Calu3 (cell line): ENCODE results near the gene CRHR2. TPM values are rescaled to one million over a fixed set of nuclear protein-coding genes. Genes with fewer than 3 reads are reported as not detected.

Experiments
- BruUV-seq: library from RNA; stranded (reverse); fragments of 400-500 nt; replicated peaks from 2 replicates; lab custom pipeline; 2021; lab: Mats Ljungman, UMichigan
- CTCF ChIA-PET: fragments of 300-600 bp; sonication (Branson Sonifier 250); formaldehyde crosslinking; loops from one replicate; lab custom pipeline; 2022; ENCODE audit warnings: antibody characterized with exemption; lab: Charles Lee
- DNase-seq: peaks from one replicate; pipeline ENCODE4 v3.0.0; 2022
- H3K27ac Mint-ChIP-seq: one replicate; pipeline ENCODE4 v1.8.0; 2022; ENCODE audit warnings: mixed read lengths; ENCODE audit not compliant: unreplicated experiment
- H3K27me3 Mint-ChIP-seq: one replicate; pipeline ENCODE4 v1.8.0; 2022; ENCODE audit warnings: mixed read lengths; ENCODE audit not compliant: unreplicated experiment
- H3K36me3 Mint-ChIP-seq: one replicate; pipeline ENCODE4 v1.8.0; 2022; ENCODE audit warnings: mild to moderate bottlenecking, moderate library complexity, mixed read lengths; ENCODE audit not compliant: insufficient read depth, unreplicated experiment
- H3K4me1 Mint-ChIP-seq: one replicate; pipeline ENCODE4 v1.8.0; 2022; ENCODE audit warnings: mild to moderate bottlenecking, low read depth, mixed read lengths; ENCODE audit not compliant: unreplicated experiment
- H3K4me3 Mint-ChIP-seq: one replicate; pipeline ENCODE4 v1.8.0; 2022; ENCODE audit warnings: mild to moderate bottlenecking, low read depth, moderate library complexity, mixed read lengths; ENCODE audit not compliant: unreplicated experiment
- H3K9me3 Mint-ChIP-seq: one replicate; pipeline ENCODE4 v1.8.0; 2022; ENCODE audit warnings: low read depth, mixed read lengths; ENCODE audit not compliant: unreplicated experiment
- CTCF ChIP-seq: fragments of 200-600 bp; IDR thresholded peaks from one replicate; pipeline ENCODE4 v1.8.0; 2022; ENCODE audit warnings: antibody characterized with exemption; ENCODE audit not compliant: unreplicated experiment
- intact Hi-C: fragments of 100-400 bp; cut with micrococcal nuclease; formaldehyde crosslinking; loops from one replicate; pipeline ENCODE4 v1.10.0; 2022; ENCODE audit not compliant: unreplicated experiment
- total RNA-seq: library from RNA; stranded (reverse); gene quantifications from 2 replicates; pipeline ENCODE4 v1.2.3, GENCODE V29; 2022

CRHR2 gene
- total RNA-seq, 1 experiment from 2014 or later: not detected

- intact Hi-C loops: no loop called here
- Mint-ChIP-seq H3K36me3 (peaks cover 16% of the 10 kb centered on the region), H3K27me3 (peaks cover 9% of the 10 kb centered on the region), H3K4me1 (no peaks in the 10 kb centered on the region), H3K27ac (no peak overlapping the region), H3K4me3 (no peak overlapping the region), H3K9me3 (no peaks in the 10 kb centered on the region)
- TF ChIP-seq CTCF: no peak
- DNase-seq: no peak
- no TSS peak for BruUV-seq
- CTCF ChIA-PET: interaction anchor here (0.8 kb wide), 1 partner anchor 19 kb away, joined by 3 read pairs; no protein-coding TSS in a partner anchor
These were observed 26.9 kb downstream of the CRHR2 start for GRCh38 chr7:30655096-30655970.

GRCh38 chr7:30654296-30655090 lies 27.8 kb downstream of the CRHR2 start:
- intact Hi-C loops: no loop called here

GRCh38 chr7:30652698-30653641 lies 29.3 kb downstream of the CRHR2 start:
- H3K9me3 Mint-ChIP-seq: no peaks in the 10 kb centered on the region
- peaks cover 29% of the 10 kb centered on the region for H3K36me3 Mint-ChIP-seq
- no TSS peak for BruUV-seq
- H3K27ac Mint-ChIP-seq: no peak overlapping the region
- intact Hi-C loops: no loop called here
- no peak for TF ChIP-seq CTCF
- no peak for DNase-seq
- H3K27me3 Mint-ChIP-seq: no peaks in the 10 kb centered on the region
- CTCF ChIA-PET: interaction anchor here (1.1 kb wide), 1 partner anchor 87 kb away, joined by 4 read pairs; no protein-coding TSS in a partner anchor
- H3K4me3 Mint-ChIP-seq: no peak overlapping the region
- H3K4me1 Mint-ChIP-seq: no peaks in the 10 kb centered on the region

More at GRCh38 chr7:30654296-30655090, 27.8 kb downstream of the CRHR2 start:
- H3K4me3 Mint-ChIP-seq: no peak overlapping the region
- no peaks in the 10 kb centered on the region for H3K4me1 Mint-ChIP-seq
- BruUV-seq: no TSS peak
- CTCF ChIA-PET: interaction anchor here (0.8 kb wide), 1 partner anchor 20 kb away, joined by 3 read pairs; no protein-coding TSS in a partner anchor
- H3K27me3 Mint-ChIP-seq: peaks cover under 1% of the 10 kb centered on the region
- DNase-seq: no peak
- TF ChIP-seq CTCF: no peak
- peaks cover 18% of the 10 kb centered on the region for H3K36me3 Mint-ChIP-seq
- H3K27ac Mint-ChIP-seq: no peak overlapping the region
- no peaks in the 10 kb centered on the region for H3K9me3 Mint-ChIP-seq
